SK-N-SH (cell line): Measurements from ENCODE around the gene ATCAY. TPM values are rescaled to one million over a fixed set of nuclear protein-coding genes. Genes with fewer than 3 reads are reported as not detected.

Experiments used
- CTCF ChIA-PET: fragments of 300-600, 350-600 bp; formaldehyde crosslinking; extraction: SDS; loops from one replicate; lab custom pipeline; 2021; lab: Yijun Ruan, JAX
- POLR2A ChIA-PET: fragments of 350-600 bp; sonication (Branson Sonifier 250); formaldehyde crosslinking; extraction: SDS; loops from one replicate; lab custom pipeline; 2020; ENCODE audit warnings: antibody characterized with exemption, inconsistent platforms; lab: Yijun Ruan, JAX
- DNase-seq: peaks from one replicate; pipeline ENCODE4 v3.0.0; 2012
- H2AFZ ChIP-seq: fragments of 200-600 bp; sonication (generic); 2 replicates; pipeline ENCODE4 v1.8.1; 2016; ENCODE audit warnings: antibody characterized with exemption, mild to moderate bottlenecking, low read depth
- H3F3A ChIP-seq: fragments of 200-600 bp; sonication (generic); replicated peaks from 2 replicates; pipeline ENCODE3; 2016; ENCODE audit warnings: antibody characterized with exemption, mild to moderate bottlenecking; ENCODE audit not compliant: insufficient read depth
- H3K27ac ChIP-seq, 2 experiments: fragments of 200-500 bp in 1 of 2; fragments of 200-600 bp in 1 of 2; sonication (Bioruptor generic) in 1 of 2; sonication (generic), shearing (Covaris generic) in 1 of 2; 2 replicates each; pipeline versions ENCODE4 v1.5.1 to v1.6.1; 2014 to 2016; ENCODE audit warnings: low read depth in 2 of 2, inconsistent platforms in 1 of 2, low read length in 1 of 2, mild to moderate bottlenecking in 1 of 2, mixed read lengths in 1 of 2
- H3K27me3 ChIP-seq: fragments of 200-600 bp; sonication (generic), shearing (Covaris generic); 2 replicates; pipeline ENCODE4 v1.6.1; 2016; ENCODE audit warnings: mixed run types; ENCODE audit not compliant: insufficient read depth
- H3K36me3 ChIP-seq, 2 experiments: fragments of 200-500 bp in 1 of 2; fragments of 200-600 bp in 1 of 2; sonication (Bioruptor generic) in 1 of 2; sonication (generic) in 1 of 2; replicated peaks in 1 of 2; 2 replicates each; pipeline versions ENCODE3 to v1.5.1; 2014 to 2016; ENCODE audit warnings: low read length in 1 of 2, mild to moderate bottlenecking in 1 of 2; ENCODE audit not compliant: insufficient read depth in 2 of 2, control insufficient read depth in 1 of 2
- H3K4me1 ChIP-seq, 2 experiments: fragments of 200-500 bp in 1 of 2; fragments of 200-600 bp in 1 of 2; sonication (Bioruptor generic) in 1 of 2; sonication (generic), shearing (Covaris generic) in 1 of 2; 2 replicates each; pipeline versions ENCODE4 v1.5.1 to v1.6.1; 2014 to 2016; ENCODE audit warnings: low read depth in 1 of 2, low read length in 1 of 2, mixed run types in 1 of 2; ENCODE audit not compliant: insufficient read depth in 2 of 2, control insufficient read depth in 1 of 2
- H3K4me2 ChIP-seq: fragments of 200-600 bp; sonication (generic), shearing (Covaris generic); 2 replicates; pipeline ENCODE4 v1.6.1; 2017; ENCODE audit warnings: mixed run types
- H3K4me3 ChIP-seq, 2 experiments: fragments of 200-500 bp in 1 of 2; fragments of 200-600 bp in 1 of 2; sonication (Bioruptor generic) in 1 of 2; sonication (generic), shearing (Covaris generic) in 1 of 2; 2 replicates each; pipeline versions ENCODE4 v1.5.1 to v1.8.1; 2014 to 2016; ENCODE audit warnings: low read depth in 2 of 2, inconsistent platforms in 1 of 2, low read length in 1 of 2, mild to moderate bottlenecking in 1 of 2, mixed read lengths in 1 of 2, moderate library complexity in 1 of 2
- H3K79me2 ChIP-seq: fragments of 200-600 bp; sonication (generic); 2 replicates; pipeline ENCODE4 v1.8.1; 2017; ENCODE audit warnings: mild to moderate bottlenecking; ENCODE audit not compliant: insufficient read depth
- H3K9ac ChIP-seq: fragments of 200-600 bp; sonication (generic); 2 replicates; pipeline ENCODE4 v1.6.1; 2017; ENCODE audit warnings: mixed run types
- H3K9me2 ChIP-seq: fragments of 200-600 bp; sonication (generic); 2 replicates; pipeline ENCODE4 v1.6.1; 2017; ENCODE audit warnings: mixed run types
- H3K9me3 ChIP-seq: fragments of 200-600 bp; sonication (generic); 2 replicates; pipeline ENCODE4 v1.6.1; 2017; ENCODE audit warnings: mixed run types, mild to moderate bottlenecking, moderate library complexity
- H4K20me1 ChIP-seq: fragments of 200-600 bp; sonication (generic); 2 replicates; pipeline ENCODE4 v1.6.1; 2017; ENCODE audit warnings: mild to moderate bottlenecking, mixed run types; ENCODE audit not compliant: insufficient read depth
- CTCF ChIP-seq: fragments of 200-600 bp; sonication (generic); IDR thresholded peaks from 2 replicates; pipeline ENCODE4 v1.6.1; 2017; ENCODE audit warnings: antibody characterized with exemption, mild to moderate bottlenecking, moderate library complexity
- ELF1 ChIP-seq: IDR thresholded peaks from 2 replicates; pipeline ENCODE4 v1.4.0; 2012
- EZH2phosphoT487 ChIP-seq: fragments of 200-600 bp; sonication (generic); IDR thresholded peaks from 2 replicates; pipeline ENCODE4 v1.6.1; 2017; ENCODE audit warnings: low read depth, mixed run types, mild to moderate bottlenecking, antibody characterized with exemption, moderate library complexity, borderline replicate concordance
- FOSL2 ChIP-seq: IDR thresholded peaks from 2 replicates; pipeline ENCODE4 v1.4.0; 2012; ENCODE audit warnings: low read depth, mild to moderate bottlenecking, moderate library complexity, borderline replicate concordance
- GABPA ChIP-seq: IDR thresholded peaks from 2 replicates; pipeline ENCODE4 v1.4.0; 2012; ENCODE audit warnings: low read depth, mild to moderate bottlenecking
- JUND ChIP-seq: IDR thresholded peaks from 2 replicates; pipeline ENCODE4 v1.4.0; 2012
- NFIC ChIP-seq: IDR thresholded peaks from 2 replicates; pipeline ENCODE4 v1.4.0; 2012; ENCODE audit warnings: borderline replicate concordance
- NRF1 ChIP-seq: IDR thresholded peaks from 2 replicates; pipeline ENCODE4 v1.6.1; 2012; ENCODE audit warnings: low read depth, mild to moderate bottlenecking, low read length
- PBX3 ChIP-seq: IDR thresholded peaks from 2 replicates; pipeline ENCODE4; 2012
- RAD21 ChIP-seq: IDR thresholded peaks from 2 replicates; pipeline ENCODE4 v1.6.1; 2012; ENCODE audit warnings: mild to moderate bottlenecking, low read length
- REST ChIP-seq: IDR thresholded peaks from 2 replicates; pipeline ENCODE4 v1.6.1; 2012; ENCODE audit warnings: mild to moderate bottlenecking, low read depth, low read length, moderate library complexity
- RXRA ChIP-seq: IDR thresholded peaks from 2 replicates; pipeline ENCODE4 v1.4.0; 2012; ENCODE audit warnings: low read depth, mild to moderate bottlenecking, borderline replicate concordance
- SIN3A ChIP-seq: IDR thresholded peaks from 2 replicates; pipeline ENCODE4 v1.6.1; 2012; ENCODE audit warnings: low read depth, mild to moderate bottlenecking, low read length, moderate library complexity, borderline replicate concordance
- TAF1 ChIP-seq: IDR thresholded peaks from 2 replicates; pipeline ENCODE4 v1.6.1; 2012; ENCODE audit warnings: low read depth, mild to moderate bottlenecking, low read length, moderate library complexity, borderline replicate concordance
- TCF12 ChIP-seq: IDR thresholded peaks from 2 replicates; pipeline ENCODE4 v1.4.0; 2012
- TEAD4 ChIP-seq: IDR thresholded peaks from 2 replicates; pipeline ENCODE4 v1.4.0; 2012; ENCODE audit warnings: mild to moderate bottlenecking, borderline replicate concordance; ENCODE audit not compliant: insufficient read depth
- ZBTB33 ChIP-seq: IDR thresholded peaks from 2 replicates; pipeline ENCODE4 v1.4.0; 2012; ENCODE audit warnings: low read depth, borderline replicate concordance
- WGBS: methylation state at CpG from one replicate; pipeline ENCODE4 v1.1.6; 2017; ENCODE audit warnings: low lambda C conversion rate; 5-methylcytosine and 5-hydroxymethylcytosine counted together
- polyA plus RNA-seq, 3 experiments: library from polyadenylated mRNA; depleted of rRNA; stranded (reverse); fragments of >200 nt; gene quantifications; 2 replicates each; pipeline ENCODE4 v1.2.3, GENCODE V29; 2012

ATCAY gene
- polyA plus RNA-seq, 1 of the 3 experiments (the other 2 are of a cell fraction): 0.84 TPM

- no peaks in the 10 kb centered on the region for H3K9me2 ChIP-seq
- H3K4me1 ChIP-seq: no peaks in the 10 kb centered on the region
- no peak overlapping the region for H3K9ac ChIP-seq
- H3K27ac ChIP-seq: no peak overlapping the region
- H3F3A ChIP-seq: no peaks in the 10 kb centered on the region
- ChIA-PET CTCF (interaction anchor here (1.2 to 2.0 kb wide), 3 partner anchors 12 to 31 kb away, joined by 5 to 8 read pairs (median 6); no protein-coding TSS in a partner anchor), POLR2A (no interaction called here)
- TF ChIP-seq CTCF: peak; percentile 52
- peak; percentile 58; the same call in 1 of the 2 replicates for TF ChIP-seq PBX3
- TF ChIP-seq SIN3A: no peak
- no peak for TF ChIP-seq NRF1
- peak; percentile 93 for TF ChIP-seq NFIC
- peak; percentile 56 for TF ChIP-seq TCF12
- TF ChIP-seq FOSL2: peak; percentile 68
- peak; percentile 57; the same call in 1 of the 2 replicates for TF ChIP-seq RXRA
- TF ChIP-seq JUND: peak; percentile 60
- peak; percentile 39 for TF ChIP-seq RAD21
- H3K4me3 ChIP-seq: no peak overlapping the region
- no peaks in the 10 kb centered on the region; the same call in 1 of the 2 replicates for H3K27me3 ChIP-seq
- no peak overlapping the region for H2AFZ ChIP-seq
- no peaks in the 10 kb centered on the region for H4K20me1 ChIP-seq
- no peaks in the 10 kb centered on the region for H3K79me2 ChIP-seq
- 70% methylated on average over 2 of the region's 4 CpGs for WGBS
- H3K4me2 ChIP-seq: no peak overlapping the region
- H3K36me3 ChIP-seq: no peaks in the 10 kb centered on the region
- DNase-seq: no peak
- H3K9me3 ChIP-seq: no peaks in the 10 kb centered on the region
Observed at GRCh38 chr19:3852614-3853254, 27.8 kb upstream of the ATCAY start.

GRCh38 chr19:3855320-3855719, 25.2 kb upstream of the ATCAY start:
- H3K79me2 ChIP-seq: no peaks in the 10 kb centered on the region
- no peak for DNase-seq
- no peak overlapping the region for H2AFZ ChIP-seq
- H3K4me1 ChIP-seq: no peaks in the 10 kb centered on the region
- H3K36me3 ChIP-seq: no peaks in the 10 kb centered on the region
- ChIA-PET CTCF (interaction anchor here (1.9 kb wide), 1 partner anchor 33 kb away, joined by 6 read pairs; no protein-coding TSS in a partner anchor), POLR2A (no interaction called here)
- 88% methylated on average over 19 of the region's 19 CpGs for WGBS
- H3K4me3 ChIP-seq: no peak overlapping the region
- no peak overlapping the region for H3K27ac ChIP-seq
- no peaks in the 10 kb centered on the region; the same call in 1 of the 2 replicates for H3K27me3 ChIP-seq
- H3F3A ChIP-seq: no peaks in the 10 kb centered on the region
- no peak overlapping the region for H3K4me2 ChIP-seq
- H4K20me1 ChIP-seq: no peaks in the 10 kb centered on the region
- H3K9me3 ChIP-seq: no peaks in the 10 kb centered on the region
- no peak overlapping the region for H3K9ac ChIP-seq
- no peaks in the 10 kb centered on the region for H3K9me2 ChIP-seq
- no peak for TF ChIP-seq PBX3
- TF ChIP-seq ELF1: no peak
- TF ChIP-seq EZH2phosphoT487: no peak
- TF ChIP-seq REST: no peak
- no peak for TF ChIP-seq GABPA
- no peak for TF ChIP-seq RAD21
- no peak for TF ChIP-seq TCF12
- TF ChIP-seq ZBTB33: no peak
- TF ChIP-seq TAF1: no peak
- TF ChIP-seq TEAD4: no peak
